ENCODE results near the gene PGA5.

Gene PGA5

GRCh38 chr11:61294717-61295595 is 54.0 kb downstream of the PGA5 start, which contains the start of gene VWCE:
VWCE (minus strand) TSS chr11:61295316; CDS start chr11:61295037, 279 bp downstream.
- peak; percentile 62 to 69 for DNase-seq (ENCODE audit: low read depth in 2 of 2)

GRCh38 chr11:61295596-61295926 is 54.6 kb downstream of the PGA5 start:
- DNase-seq (ENCODE audit: low read depth in 2 of 2): no peak

GRCh38 chr11:61297341-61297740 is 56.4 kb downstream of the PGA5 start:
- no peak for DNase-seq (ENCODE audit: low read depth in 2 of 2)

- no peak for DNase-seq (ENCODE audit: low read depth in 2 of 2)
These were observed 56.8 kb downstream of the PGA5 start for GRCh38 chr11:61297746-61298145.

- DNase-seq (ENCODE audit: low read depth in 2 of 2): no peak
These were observed 57.8 kb downstream of the PGA5 start for GRCh38 chr11:61298663-61299244.

Data from stimulated activated CD4-positive, alpha-beta T cell treated with anti-CD3 and anti-CD28 coated beads, Interleukin-12 subunit alpha, Interleukin-12 subunit beta, amount 100 ng/mL, for 24 hours (primary cell).